T-helper 1 cell (primary cell): Measurements from ENCODE around the gene TLCD2.
"Not testable (repeated sequence)": the region's sequence is repeated elsewhere in the genome, so short reads cannot be mapped to it uniquely, and the experiment has no call there.

Source experiments
- DNase-seq, 5 donors: peaks; one replicate each; pipeline ENCODE4 v3.0.0-alpha.2; 2012 to 2020

The TLCD2 gene

DNA sequence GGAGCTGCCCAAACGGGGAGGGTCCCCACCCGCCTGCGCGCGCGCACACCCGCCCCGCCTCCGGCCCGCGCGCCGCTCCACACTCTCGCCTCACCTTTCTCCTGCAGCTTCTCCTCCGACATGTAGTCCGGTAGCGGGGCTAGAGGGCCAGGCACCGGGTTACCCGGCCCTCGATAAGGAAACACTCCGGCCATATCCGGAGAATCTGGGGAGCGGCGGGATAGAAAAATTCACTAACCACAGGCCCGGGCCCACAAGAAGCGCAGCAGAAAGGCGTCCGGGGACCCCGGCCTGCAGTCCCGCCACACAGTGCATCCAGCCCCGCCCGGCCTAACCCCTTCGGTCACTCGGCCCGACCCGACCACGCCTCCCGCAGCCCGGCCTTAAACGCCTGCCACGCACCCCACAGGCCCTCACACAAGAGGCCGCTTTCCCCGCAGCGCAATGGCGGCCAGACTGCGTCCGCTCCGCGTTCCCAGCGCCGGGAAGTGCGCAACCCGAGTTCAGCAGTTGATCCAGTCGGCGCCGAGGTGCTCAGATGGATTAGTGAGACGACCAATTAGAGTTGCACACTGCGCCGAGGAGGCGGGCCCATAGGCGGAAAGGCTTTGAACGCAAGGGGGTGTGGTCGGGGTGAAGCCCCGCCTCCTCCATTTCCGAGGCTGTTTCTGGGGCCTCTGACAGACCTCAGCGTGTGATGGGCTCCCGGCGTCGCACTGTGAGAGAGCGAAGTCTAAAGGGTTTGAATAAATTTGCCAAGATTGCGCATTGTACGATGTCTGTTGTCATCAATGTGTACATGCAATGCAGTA is 25.6 kb downstream of the TLCD2 start, which contains the start of gene PRPF8:
TSS of gene PRPF8 (minus strand) at position 490 of the 812 bp plus-strand sequence. CDS start at position 194, 296 bp downstream.
- DNase-seq: peak; percentile 95 to 98 (median 97)

- DNase-seq: no peak
Measured at GRCh38 chr17:1683459-1683858, 26.7 kb downstream of the TLCD2 start.

- no peak for DNase-seq
Measured at GRCh38 chr17:1676401-1676800, 33.8 kb downstream of the TLCD2 start.

GRCh38 chr17:1673041-1673785 is 37.0 kb downstream of the TLCD2 start:
- peak in 1 of 5 donors; percentile 21 for DNase-seq

- not testable (repeated sequence) for DNase-seq
Measured at GRCh38 chr17:1663934-1664333, 46.2 kb downstream of the TLCD2 start.

DNA sequence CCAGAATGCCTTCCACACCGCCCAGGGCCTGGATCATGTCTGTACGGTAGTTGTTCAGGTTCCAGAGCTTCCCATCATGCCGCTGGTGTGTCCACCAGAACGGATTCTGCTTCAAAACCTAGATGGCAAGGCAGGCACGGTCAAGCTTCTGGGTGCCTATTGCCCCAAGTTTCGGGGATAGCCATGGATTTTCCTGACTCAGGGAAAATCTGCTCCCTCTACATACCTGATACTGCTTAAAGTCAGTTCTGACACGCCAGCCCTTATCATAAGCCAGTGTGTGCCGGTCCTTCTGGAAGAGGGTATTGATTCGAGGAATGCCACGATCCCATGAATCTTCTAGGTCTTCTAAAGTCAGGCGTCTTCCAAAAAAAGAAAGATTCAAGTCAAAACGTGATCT is 49.1 kb downstream of the TLCD2 start:
- no peak for DNase-seq

GRCh38 chr17:1658100-1658499 is 52.1 kb downstream of the TLCD2 start:
- DNase-seq: no peak

DNA sequence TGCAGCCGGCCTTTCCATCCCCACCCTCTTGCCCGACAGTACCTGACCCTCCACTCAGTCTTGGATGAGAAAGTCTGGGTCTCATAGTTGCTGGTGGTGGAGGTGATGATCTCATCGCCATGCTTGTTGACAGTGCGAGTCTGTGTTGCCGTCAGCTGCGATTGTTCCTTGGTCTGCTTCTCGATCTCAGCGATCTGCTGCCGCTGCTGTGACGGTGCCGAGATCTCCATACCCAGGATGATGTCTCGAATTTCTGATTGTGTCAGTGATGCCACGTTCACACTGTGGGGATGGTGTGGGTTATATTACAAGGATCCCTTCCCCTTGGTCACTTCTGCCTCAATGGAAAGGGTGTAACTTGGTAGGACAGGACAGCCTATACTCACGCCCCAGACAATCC is 56.4 kb downstream of the TLCD2 start:
- DNase-seq: no peak

DNA sequence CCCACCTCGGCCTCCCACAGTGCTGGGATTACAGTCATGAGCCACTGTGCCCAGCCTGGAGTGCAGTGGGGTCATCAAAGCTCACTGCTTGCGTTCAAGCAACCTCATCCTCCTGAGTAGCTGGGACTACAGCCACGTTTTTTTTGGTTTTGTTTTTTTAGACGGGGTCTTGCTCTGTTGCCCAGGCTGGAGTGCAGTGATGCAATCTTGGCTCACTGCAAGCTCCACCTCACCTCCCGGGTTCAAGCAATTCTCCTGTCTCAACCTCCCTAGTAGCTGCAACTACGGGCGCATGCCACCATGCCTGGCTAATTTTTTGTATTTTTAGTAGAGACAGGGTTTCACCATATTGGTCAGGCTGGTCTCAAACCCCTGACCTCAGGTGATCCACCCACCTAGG is 57.4 kb downstream of the TLCD2 start:
- DNase-seq: not testable (repeated sequence)
